HG02981 (cell line): ENCODE data around the gene ELAVL2.

Experiments used
- ATAC-seq: cut with Tn5 transposase; IDR thresholded peaks from one replicate; pipeline ENCODE4 v1.9.1; 2021; ENCODE audit warnings: mild to moderate bottlenecking, moderate library complexity; ENCODE audit not compliant: unreplicated experiment

Gene ELAVL2

GRCh38 chr9:23826120-23826629 is at the start of gene ELAVL2:
TSS of gene ELAVL2 (minus strand) at chr9:23826240. CDS start at chr9:23762234, 64,006 bp downstream.
- peak; percentile 76 for ATAC-seq

GRCh38 chr9:23858234-23858633 is 32.2 kb upstream of the ELAVL2 start:
- ATAC-seq, result no peak

GRCh38 chr9:23855873-23856604 is 30.0 kb upstream of the ELAVL2 start:
- no peak for ATAC-seq

GRCh38 chr9:23850690-23851629 is 24.9 kb upstream of the ELAVL2 start:
- no peak for ATAC-seq

GRCh38 chr9:23850242-23850689 is 24.2 kb upstream of the ELAVL2 start:
- no peak for ATAC-seq

GRCh38 chr9:23849379-23850035 is 23.5 kb upstream of the ELAVL2 start:
- no peak for ATAC-seq

GRCh38 chr9:23842565-23843129 is 16.6 kb upstream of the ELAVL2 start:
- no peak for ATAC-seq

GRCh38 chr9:23841304-23841703 is 15.3 kb upstream of the ELAVL2 start:
- ATAC-seq, result no peak

- ATAC-seq, result no peak
These were observed 11.0 kb upstream of the ELAVL2 start for GRCh38 chr9:23837038-23837437.

- no peak for ATAC-seq
These were observed 5.1 kb upstream of the ELAVL2 start for GRCh38 chr9:23830929-23831730.

GRCh38 chr9:23830476-23830805 is 4.4 kb upstream of the ELAVL2 start:
- ATAC-seq, result no peak

GRCh38 chr9:23829580-23830475 is 3.8 kb upstream of the ELAVL2 start:
- no peak for ATAC-seq

- no peak for ATAC-seq
These were observed 340 bp downstream of the ELAVL2 start for GRCh38 chr9:23825700-23826099.

GRCh38 chr9:23824830-23825591 is 1.0 kb downstream of the ELAVL2 start:
- ATAC-seq, result no peak

- no peak for ATAC-seq
These were observed 1.8 kb downstream of the ELAVL2 start for GRCh38 chr9:23823986-23824829.

GRCh38 chr9:23823269-23823668 is 2.8 kb downstream of the ELAVL2 start:
- ATAC-seq, result no peak
